HFF-Myc (cell line): ENCODE measurements around the gene DPPA3.
"Not testable (repeated sequence)": the region's sequence is repeated elsewhere in the genome, so short reads cannot be mapped to it uniquely, and the experiment has no call there.

Source experiments
- DNase-seq: peaks from one replicate; pipeline ENCODE4 v3.0.0-alpha.2; 2011; ENCODE audit warnings: low read depth; ENCODE audit errors: extremely low read depth
- H3K4me3 ChIP-seq: replicated peaks from 2 replicates; pipeline ENCODE4 v1.5.1; 2011; ENCODE audit warnings: low read depth, mild to moderate bottlenecking, control low read depth, low read length
- CTCF ChIP-seq: IDR thresholded peaks from 2 replicates; pipeline ENCODE4 v1.5.1; 2012; ENCODE audit warnings: mild to moderate bottlenecking, low read depth, low read length, control low read depth; ENCODE audit errors: missing control alignments

The DPPA3 gene

GRCh38 chr12:7750350-7750749 is 39.1 kb downstream of the DPPA3 start:
- H3K4me3 ChIP-seq = no peak overlapping the region
- no peak for TF ChIP-seq CTCF
- no peak for DNase-seq

- DNase-seq = no peak
- no peak overlapping the region for H3K4me3 ChIP-seq
- no peak for TF ChIP-seq CTCF
These were observed 40.2 kb downstream of the DPPA3 start for GRCh38 chr12:7751394-7751793.

- not testable (repeated sequence) for DNase-seq, H3K4me3 ChIP-seq
These were observed 41.0 kb downstream of the DPPA3 start for GRCh38 chr12:7751941-7752922.

- H3K4me3 ChIP-seq, DNase-seq: not testable (repeated sequence)
These were observed 44.4 kb downstream of the DPPA3 start for GRCh38 chr12:7755668-7756067.

- no peak overlapping the region for H3K4me3 ChIP-seq
- no peak for DNase-seq
- TF ChIP-seq CTCF = no peak
These were observed 45.8 kb downstream of the DPPA3 start for GRCh38 chr12:7756993-7757392.

GRCh38 chr12:7758766-7759140 is 47.5 kb downstream of the DPPA3 start:
- no peak overlapping the region for H3K4me3 ChIP-seq
- no peak for TF ChIP-seq CTCF
- no peak for DNase-seq
